Inferior parietal cortex (tissue), 1 donor: ENCODE data around the gene SH3PXD2B.
"Not testable (repeated sequence)": the region's sequence is repeated elsewhere in the genome, so short reads cannot be mapped to it uniquely, and the experiment has no call there.

Source experiments
- DNase-seq: peaks from one replicate; pipeline ENCODE4 v3.0.0-alpha.2; 2016; ENCODE audit errors: extremely low spot score

Gene SH3PXD2B

GRCh38 chr5:172339264-172340180 lies 114.8 kb downstream of the SH3PXD2B start:
- DNase-seq, result no peak

- no peak for DNase-seq
Measured at GRCh38 chr5:172336676-172337285, 117.5 kb downstream of the SH3PXD2B start.

GRCh38 chr5:172336264-172336663 lies 118.1 kb downstream of the SH3PXD2B start:
- DNase-seq, result no peak

- no peak for DNase-seq
Measured at GRCh38 chr5:172335721-172336120, 118.6 kb downstream of the SH3PXD2B start.

GRCh38 chr5:172334641-172335040 lies 119.7 kb downstream of the SH3PXD2B start:
- no peak for DNase-seq

- no peak for DNase-seq
Measured at GRCh38 chr5:172334196-172334595, 120.1 kb downstream of the SH3PXD2B start.

GRCh38 chr5:172326901-172327300 lies 127.4 kb downstream of the SH3PXD2B start:
- DNase-seq, result not testable (repeated sequence)

GRCh38 chr5:172325452-172325851 lies 128.9 kb downstream of the SH3PXD2B start:
- no peak for DNase-seq

- no peak for DNase-seq
Measured at GRCh38 chr5:172322028-172322965, 132.0 kb downstream of the SH3PXD2B start.

- no peak for DNase-seq
Measured at GRCh38 chr5:172321593-172321992, 132.7 kb downstream of the SH3PXD2B start.

- no peak for DNase-seq
Measured at GRCh38 chr5:172319708-172320441, 134.4 kb downstream of the SH3PXD2B start.

GRCh38 chr5:172315587-172316493 lies 138.5 kb downstream of the SH3PXD2B start:
- DNase-seq, result no peak

GRCh38 chr5:172313915-172314314 lies 140.4 kb downstream of the SH3PXD2B start:
- DNase-seq, result no peak

GRCh38 chr5:172312286-172312685 lies 142.0 kb downstream of the SH3PXD2B start:
- no peak for DNase-seq

- DNase-seq, result no peak
Measured at GRCh38 chr5:172311605-172312004, 142.7 kb downstream of the SH3PXD2B start.

GRCh38 chr5:172311026-172311425 lies 143.3 kb downstream of the SH3PXD2B start:
- DNase-seq, result no peak

- no peak for DNase-seq
Measured at GRCh38 chr5:172305380-172305779, 148.9 kb downstream of the SH3PXD2B start.

GRCh38 chr5:172303572-172304335 lies 150.6 kb downstream of the SH3PXD2B start:
- DNase-seq, result no peak

GRCh38 chr5:172303162-172303561 lies 151.2 kb downstream of the SH3PXD2B start:
- DNase-seq, result no peak
